IPS DF 6.9 (cell line): ENCODE measurements around the gene PPP1R12B.
"Not testable (repeated sequence)": the region's sequence is repeated elsewhere in the genome, so short reads cannot be mapped to it uniquely, and the experiment has no call there.

Experiments used
- DNase-seq: peaks from one replicate; pipeline ENCODE4 v3.0.0-alpha.2; 2013; ENCODE audit warnings: low read depth, low spot score
- H3K27ac ChIP-seq: one replicate; pipeline ENCODE4 v1.5.1; 2013; ENCODE audit warnings: low read length, control low read depth
- H3K27me3 ChIP-seq: 2 replicates; pipeline ENCODE4 v1.6.1; 2013; ENCODE audit warnings: mild to moderate bottlenecking, low read length; ENCODE audit not compliant: control insufficient read depth, insufficient read depth
- H3K36me3 ChIP-seq: 2 replicates; pipeline ENCODE4 v1.6.1; 2013; ENCODE audit warnings: low read length; ENCODE audit not compliant: control insufficient read depth, insufficient read depth
- H3K4me1 ChIP-seq: 2 replicates; pipeline ENCODE4 v1.6.1; 2013; ENCODE audit warnings: low read length; ENCODE audit not compliant: control insufficient read depth, insufficient read depth
- H3K4me3 ChIP-seq: 2 replicates; pipeline ENCODE4 v1.5.1; 2013; ENCODE audit warnings: mild to moderate bottlenecking, low read length
- H3K9me3 ChIP-seq: 2 replicates; pipeline ENCODE4 v1.6.1; 2013; ENCODE audit warnings: low read length, inconsistent platforms; ENCODE audit not compliant: control insufficient read depth, insufficient read depth
- WGBS: extraction: QIAGEN DNeasy Blood & Tissue Kit; methylation state at CpG from one replicate; pipeline ENCODE4 v1.1.7; 2013; ENCODE audit warnings: mixed read lengths, missing lambda C conversion rate; ENCODE audit not compliant: insufficient read length, insufficient coverage; 5-methylcytosine and 5-hydroxymethylcytosine counted together

PPP1R12B gene

GRCh38 chr1:202370906-202371305, 22.4 kb downstream of the PPP1R12B start:
- not testable (repeated sequence) for H3K27me3 ChIP-seq, H3K36me3 ChIP-seq, H3K27ac ChIP-seq, H3K4me3 ChIP-seq, DNase-seq, H3K9me3 ChIP-seq, H3K4me1 ChIP-seq
- no CpG with 5 or more reads among the region's 4 CpGs for WGBS

- Histone ChIP-seq H3K27ac (no peak overlapping the region), H3K9me3 (no peaks in the 10 kb centered on the region), H3K4me1 (no peaks in the 10 kb centered on the region), H3K36me3 (no peaks in the 10 kb centered on the region), H3K27me3 (no peaks in the 10 kb centered on the region), H3K4me3 (no peak overlapping the region)
- DNase-seq = no peak
Measured at GRCh38 chr1:202374099-202374498, 25.6 kb downstream of the PPP1R12B start.

- not testable (repeated sequence) for H3K4me3 ChIP-seq, H3K9me3 ChIP-seq, DNase-seq, H3K27me3 ChIP-seq, H3K27ac ChIP-seq, H3K36me3 ChIP-seq, H3K4me1 ChIP-seq
- WGBS = no CpG with 5 or more reads among the region's 3 CpGs
Measured at GRCh38 chr1:202375175-202375574, 26.7 kb downstream of the PPP1R12B start.

- Histone ChIP-seq H3K4me1 (no peaks in the 10 kb centered on the region), H3K27ac (no peak overlapping the region), H3K9me3 (no peaks in the 10 kb centered on the region), H3K4me3 (no peak overlapping the region), H3K27me3 (no peaks in the 10 kb centered on the region), H3K36me3 (no peaks in the 10 kb centered on the region)
- 100% methylated on average over 1 of the region's 1 CpG for WGBS
- DNase-seq = no peak
Measured at GRCh38 chr1:202376247-202376646, 27.7 kb downstream of the PPP1R12B start.

- H3K36me3 ChIP-seq, H3K4me3 ChIP-seq, DNase-seq, H3K4me1 ChIP-seq, H3K9me3 ChIP-seq, H3K27me3 ChIP-seq, H3K27ac ChIP-seq: not testable (repeated sequence)
- no CpG with 5 or more reads among the region's 4 CpGs for WGBS
Measured at GRCh38 chr1:202379884-202380529, 31.5 kb downstream of the PPP1R12B start.

GRCh38 chr1:202380535-202380934, 32.0 kb downstream of the PPP1R12B start:
- H3K9me3 ChIP-seq, H3K27ac ChIP-seq, DNase-seq, H3K4me1 ChIP-seq, H3K27me3 ChIP-seq, H3K4me3 ChIP-seq, H3K36me3 ChIP-seq: not testable (repeated sequence)
- WGBS = no CpG with 5 or more reads among the region's 2 CpGs

GRCh38 chr1:202381867-202382266, 33.4 kb downstream of the PPP1R12B start:
- WGBS = no CpG with 5 or more reads among the region's 4 CpGs
- not testable (repeated sequence) for H3K4me1 ChIP-seq

GRCh38 chr1:202395831-202396230, 47.3 kb downstream of the PPP1R12B start:
- H3K27me3 ChIP-seq, H3K4me3 ChIP-seq, DNase-seq, H3K36me3 ChIP-seq, H3K27ac ChIP-seq, H3K9me3 ChIP-seq, H3K4me1 ChIP-seq: not testable (repeated sequence)
- WGBS = no CpG with 5 or more reads among the region's 3 CpGs

More at GRCh38 chr1:202381867-202382266, 33.4 kb downstream of the PPP1R12B start:
- not testable (repeated sequence) for H3K27me3 ChIP-seq, H3K9me3 ChIP-seq, H3K4me3 ChIP-seq, H3K36me3 ChIP-seq, DNase-seq, H3K27ac ChIP-seq

- Histone ChIP-seq H3K9me3 (no peaks in the 10 kb centered on the region), H3K36me3 (no peaks in the 10 kb centered on the region), H3K27me3 (no peaks in the 10 kb centered on the region), H3K27ac (no peak overlapping the region), H3K4me1 (no peaks in the 10 kb centered on the region), H3K4me3 (no peak overlapping the region)
- no peak for DNase-seq
Measured at GRCh38 chr1:202397256-202397655, 48.8 kb downstream of the PPP1R12B start.

GRCh38 chr1:202398439-202398838, 49.9 kb downstream of the PPP1R12B start:
- H3K9me3 ChIP-seq, DNase-seq, H3K36me3 ChIP-seq, H3K4me3 ChIP-seq, H3K27me3 ChIP-seq, H3K4me1 ChIP-seq, H3K27ac ChIP-seq: not testable (repeated sequence)
- WGBS = no CpG with 5 or more reads among the region's 1 CpG

- WGBS = no CpG with 5 or more reads among the region's 1 CpG
- DNase-seq = not testable (repeated sequence)
Measured at GRCh38 chr1:202401771-202402170, 53.3 kb downstream of the PPP1R12B start.

More at GRCh38 chr1:202401771-202402170, 53.3 kb downstream of the PPP1R12B start:
- H3K4me1 ChIP-seq, H3K36me3 ChIP-seq, H3K27me3 ChIP-seq, H3K9me3 ChIP-seq, H3K4me3 ChIP-seq, H3K27ac ChIP-seq: not testable (repeated sequence)
